A549 treated with RU486 at 1 μM for 4 hours (cell line): Measurements from ENCODE around the gene TRIOBP. TPM values are rescaled to one million over a fixed set of nuclear protein-coding genes. Genes with fewer than 3 reads are reported as not detected.

Source experiments
- total RNA-seq: library from RNA; stranded (reverse); fragments of 200-300 nt; extraction: Qiagen RNA extraction; gene quantifications from 5 replicates; pipeline ENCODE4 v1.2.3, GENCODE V29; 2022; ENCODE audit warnings: low read depth

Gene TRIOBP, protein sequence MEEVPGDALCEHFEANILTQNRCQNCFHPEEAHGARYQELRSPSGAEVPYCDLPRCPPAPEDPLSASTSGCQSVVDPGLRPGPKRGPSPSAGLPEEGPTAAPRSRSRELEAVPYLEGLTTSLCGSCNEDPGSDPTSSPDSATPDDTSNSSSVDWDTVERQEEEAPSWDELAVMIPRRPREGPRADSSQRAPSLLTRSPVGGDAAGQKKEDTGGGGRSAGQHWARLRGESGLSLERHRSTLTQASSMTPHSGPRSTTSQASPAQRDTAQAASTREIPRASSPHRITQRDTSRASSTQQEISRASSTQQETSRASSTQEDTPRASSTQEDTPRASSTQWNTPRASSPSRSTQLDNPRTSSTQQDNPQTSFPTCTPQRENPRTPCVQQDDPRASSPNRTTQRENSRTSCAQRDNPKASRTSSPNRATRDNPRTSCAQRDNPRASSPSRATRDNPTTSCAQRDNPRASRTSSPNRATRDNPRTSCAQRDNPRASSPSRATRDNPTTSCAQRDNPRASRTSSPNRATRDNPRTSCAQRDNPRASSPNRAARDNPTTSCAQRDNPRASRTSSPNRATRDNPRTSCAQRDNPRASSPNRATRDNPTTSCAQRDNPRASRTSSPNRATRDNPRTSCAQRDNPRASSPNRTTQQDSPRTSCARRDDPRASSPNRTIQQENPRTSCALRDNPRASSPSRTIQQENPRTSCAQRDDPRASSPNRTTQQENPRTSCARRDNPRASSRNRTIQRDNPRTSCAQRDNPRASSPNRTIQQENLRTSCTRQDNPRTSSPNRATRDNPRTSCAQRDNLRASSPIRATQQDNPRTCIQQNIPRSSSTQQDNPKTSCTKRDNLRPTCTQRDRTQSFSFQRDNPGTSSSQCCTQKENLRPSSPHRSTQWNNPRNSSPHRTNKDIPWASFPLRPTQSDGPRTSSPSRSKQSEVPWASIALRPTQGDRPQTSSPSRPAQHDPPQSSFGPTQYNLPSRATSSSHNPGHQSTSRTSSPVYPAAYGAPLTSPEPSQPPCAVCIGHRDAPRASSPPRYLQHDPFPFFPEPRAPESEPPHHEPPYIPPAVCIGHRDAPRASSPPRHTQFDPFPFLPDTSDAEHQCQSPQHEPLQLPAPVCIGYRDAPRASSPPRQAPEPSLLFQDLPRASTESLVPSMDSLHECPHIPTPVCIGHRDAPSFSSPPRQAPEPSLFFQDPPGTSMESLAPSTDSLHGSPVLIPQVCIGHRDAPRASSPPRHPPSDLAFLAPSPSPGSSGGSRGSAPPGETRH (N-terminal part only)
- 22.3 to 35.1 TPM (median 29.2 TPM) in 5 replicates for total RNA-seq

DNA sequence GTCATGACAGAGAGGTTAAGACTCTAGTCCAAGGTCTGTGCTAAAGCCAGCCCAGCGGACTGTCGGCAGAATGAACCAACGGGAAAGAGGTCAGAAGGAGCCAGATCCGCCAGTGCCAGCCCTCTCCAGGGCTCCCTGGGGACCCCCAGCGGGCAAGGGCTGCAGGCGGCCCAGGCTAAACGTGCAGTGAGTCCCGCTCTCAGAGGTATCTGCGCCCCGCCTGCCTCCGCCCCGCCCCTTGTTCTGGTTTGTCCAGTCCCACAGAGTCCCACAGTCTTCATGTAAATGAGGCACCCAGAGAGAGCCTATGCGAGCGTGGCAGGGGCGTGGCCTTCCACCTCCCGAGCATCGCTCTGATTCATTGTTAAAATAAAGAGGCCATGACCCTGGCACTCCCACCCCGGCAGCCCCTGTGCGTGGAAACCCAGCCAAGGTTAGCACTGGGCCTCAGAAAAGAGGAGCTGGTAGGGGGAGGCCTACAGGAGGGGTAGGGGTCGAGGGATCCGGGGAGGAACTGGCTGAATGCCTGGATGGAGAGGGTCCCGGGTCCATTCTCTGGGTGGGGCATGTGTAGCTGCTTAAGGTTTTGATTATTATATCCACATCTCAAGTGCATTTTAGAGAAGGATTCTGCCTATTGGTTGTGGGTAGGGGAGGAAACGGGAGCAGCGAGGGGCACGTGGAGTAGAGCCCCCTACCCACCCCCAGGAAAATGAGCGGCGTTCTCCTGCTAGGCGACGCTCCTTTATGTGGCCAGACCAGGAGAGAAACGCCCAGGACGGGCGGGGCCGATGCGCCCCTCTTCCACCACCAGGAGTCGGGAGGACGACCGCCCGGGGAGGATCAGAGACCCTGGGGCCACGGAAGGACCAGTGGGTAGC is at the start of gene TRIOBP:
TRIOBP (plus strand) TSS at position 392 of the 881 bp plus-strand sequence. CDS start 4,318 bp downstream, outside the sequence.

DNA sequence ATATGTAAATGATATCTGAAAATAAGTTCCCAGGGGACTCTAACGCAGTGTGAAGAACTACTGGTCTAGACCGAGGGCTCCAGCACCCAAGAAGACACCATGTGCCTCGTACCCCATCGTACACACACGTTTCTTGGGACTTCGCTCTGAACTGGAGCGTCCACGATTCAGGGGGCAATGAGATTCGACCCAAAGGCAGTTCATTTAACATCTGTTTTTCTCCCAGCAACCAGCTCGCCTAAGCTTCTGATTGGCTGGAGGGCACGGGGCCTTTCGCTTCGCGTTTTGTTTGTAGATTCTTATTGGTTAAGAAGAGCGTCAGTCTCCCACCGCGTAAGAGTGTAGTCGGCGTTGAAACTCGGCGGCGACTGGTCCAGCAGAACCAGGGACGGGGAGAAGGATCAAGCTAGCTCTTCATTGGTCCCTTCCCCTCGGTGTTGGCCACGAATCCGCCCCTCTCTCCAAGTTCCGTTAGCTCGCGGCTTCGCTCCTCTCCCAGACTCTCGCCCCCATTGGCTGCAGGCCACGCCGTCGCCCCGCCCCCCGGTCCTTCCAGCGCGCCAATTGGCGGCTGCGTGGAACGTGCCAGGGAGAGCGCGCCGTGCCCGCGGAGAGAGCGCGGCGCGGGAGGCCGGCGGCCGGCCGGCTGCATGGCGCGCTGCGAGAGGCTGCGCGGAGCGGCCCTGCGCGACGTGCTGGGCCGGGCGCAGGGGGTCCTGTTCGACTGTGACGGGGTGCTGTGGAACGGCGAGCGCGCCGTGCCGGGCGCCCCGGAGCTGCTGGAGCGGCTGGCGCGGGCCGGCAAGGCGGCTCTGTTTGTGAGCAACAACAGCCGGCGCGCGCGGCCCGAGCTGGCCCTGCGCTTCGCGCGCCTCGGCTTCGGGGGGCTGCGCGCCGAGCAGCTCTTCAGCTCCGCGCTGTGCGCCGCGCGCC is 38.4 kb upstream of the TRIOBP start, which contains the start of gene PDXP:
PDXP (plus strand) TSS at position 591 of the 933 bp plus-strand sequence; CDS start at position 651, 60 bp downstream.

DNA sequence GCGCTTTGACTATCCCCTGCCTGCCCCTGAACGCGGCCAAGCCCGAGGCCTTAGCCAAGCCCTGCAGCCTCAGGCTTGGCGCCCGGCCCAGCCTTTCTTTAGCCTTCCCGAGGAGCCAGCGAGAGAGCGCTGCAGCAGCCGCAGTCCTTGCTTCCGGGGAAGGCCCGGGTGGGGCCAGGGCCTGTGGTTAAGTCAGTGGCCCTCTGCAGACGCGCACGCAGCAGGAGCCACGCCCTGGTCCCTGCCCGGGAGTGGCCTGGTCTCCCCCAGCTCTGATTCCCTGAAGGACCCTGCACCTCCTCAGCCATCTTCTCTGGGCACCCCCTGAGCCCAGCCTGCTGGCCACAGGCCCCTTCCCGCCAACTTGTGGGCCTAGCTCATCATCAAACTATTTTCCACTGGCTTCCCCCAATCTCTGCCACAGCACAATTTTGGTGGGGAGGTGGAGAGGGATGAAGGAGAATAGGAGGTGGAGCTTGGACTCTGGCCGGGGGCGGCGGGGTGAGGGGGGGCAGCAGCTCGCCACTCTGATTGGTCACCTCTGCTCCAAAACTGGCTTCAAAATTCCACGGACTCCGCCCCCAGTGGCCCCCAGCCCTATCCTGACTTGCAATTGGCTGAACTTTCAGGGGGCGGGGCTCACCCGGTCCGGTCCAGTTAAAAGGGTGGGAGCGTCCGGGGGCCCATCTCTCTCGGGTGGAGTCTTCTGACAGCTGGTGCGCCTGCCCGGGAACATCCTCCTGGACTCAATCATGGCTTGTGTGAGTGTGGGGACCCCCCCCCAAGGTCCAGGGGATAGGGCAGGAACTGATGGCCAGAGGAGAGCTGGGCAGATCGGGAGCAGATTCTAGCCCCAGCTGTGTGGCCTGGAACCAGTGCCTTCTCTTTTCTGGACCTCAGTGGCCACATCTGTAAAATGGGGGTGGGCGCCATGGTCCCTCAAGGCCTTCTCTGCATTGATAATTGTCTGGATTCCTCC is 21.6 kb upstream of the TRIOBP start, which contains the start of gene LGALS1:
LGALS1 (plus strand) TSS at position 686 of the 979 bp plus-strand sequence; CDS start at position 753, 67 bp downstream.

DNA sequence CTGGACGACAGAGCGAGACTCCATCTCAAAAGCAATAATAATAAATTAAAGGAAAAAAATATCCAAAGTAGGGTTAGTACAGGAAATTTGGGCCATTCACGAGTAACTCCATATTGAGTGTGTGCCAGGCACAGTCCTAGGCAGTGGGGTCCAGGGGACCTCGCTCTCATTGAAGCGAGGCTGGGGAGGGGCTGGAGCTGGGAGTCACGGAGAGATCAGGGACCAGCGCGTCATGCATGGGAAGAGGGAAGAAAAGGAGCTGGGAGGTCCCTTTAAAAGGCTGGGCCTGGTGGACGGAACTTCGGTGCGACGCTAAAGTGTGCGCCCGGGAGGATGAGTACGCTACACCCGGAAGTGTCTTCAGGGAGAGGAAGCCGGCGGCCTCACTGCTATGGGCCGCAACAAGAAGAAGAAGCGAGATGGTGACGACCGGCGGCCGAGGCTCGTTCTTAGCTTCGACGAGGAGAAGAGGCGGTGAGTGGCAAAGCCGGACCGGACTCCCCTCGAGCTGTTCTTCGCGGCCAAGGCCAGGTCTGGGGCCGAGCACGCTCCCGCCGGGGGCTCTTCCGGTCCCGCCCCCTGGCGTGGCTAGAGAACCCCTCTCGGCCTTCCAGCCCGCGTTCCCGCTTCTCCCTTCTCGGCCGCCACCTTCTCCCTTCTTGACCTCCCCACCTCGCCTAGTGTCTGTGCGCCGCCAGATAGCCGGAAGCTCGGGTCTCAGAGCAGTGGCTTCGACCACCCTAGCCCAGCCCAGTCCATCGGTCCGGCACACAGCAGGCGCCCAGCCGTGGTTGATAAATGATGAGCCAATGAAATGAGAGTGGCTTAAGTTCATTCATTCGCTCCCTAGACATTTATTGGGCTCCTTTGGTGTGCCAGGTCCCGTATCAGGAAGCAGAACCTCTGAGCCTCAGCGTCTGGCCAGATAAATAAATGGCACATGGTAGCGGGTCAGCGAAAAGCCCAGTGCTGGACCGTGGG is 10.6 kb upstream of the TRIOBP start, which contains the start of gene NOL12:
NOL12 (plus strand) TSS at position 342 of the 981 bp plus-strand sequence; CDS start at position 392, 50 bp downstream.

DNA sequence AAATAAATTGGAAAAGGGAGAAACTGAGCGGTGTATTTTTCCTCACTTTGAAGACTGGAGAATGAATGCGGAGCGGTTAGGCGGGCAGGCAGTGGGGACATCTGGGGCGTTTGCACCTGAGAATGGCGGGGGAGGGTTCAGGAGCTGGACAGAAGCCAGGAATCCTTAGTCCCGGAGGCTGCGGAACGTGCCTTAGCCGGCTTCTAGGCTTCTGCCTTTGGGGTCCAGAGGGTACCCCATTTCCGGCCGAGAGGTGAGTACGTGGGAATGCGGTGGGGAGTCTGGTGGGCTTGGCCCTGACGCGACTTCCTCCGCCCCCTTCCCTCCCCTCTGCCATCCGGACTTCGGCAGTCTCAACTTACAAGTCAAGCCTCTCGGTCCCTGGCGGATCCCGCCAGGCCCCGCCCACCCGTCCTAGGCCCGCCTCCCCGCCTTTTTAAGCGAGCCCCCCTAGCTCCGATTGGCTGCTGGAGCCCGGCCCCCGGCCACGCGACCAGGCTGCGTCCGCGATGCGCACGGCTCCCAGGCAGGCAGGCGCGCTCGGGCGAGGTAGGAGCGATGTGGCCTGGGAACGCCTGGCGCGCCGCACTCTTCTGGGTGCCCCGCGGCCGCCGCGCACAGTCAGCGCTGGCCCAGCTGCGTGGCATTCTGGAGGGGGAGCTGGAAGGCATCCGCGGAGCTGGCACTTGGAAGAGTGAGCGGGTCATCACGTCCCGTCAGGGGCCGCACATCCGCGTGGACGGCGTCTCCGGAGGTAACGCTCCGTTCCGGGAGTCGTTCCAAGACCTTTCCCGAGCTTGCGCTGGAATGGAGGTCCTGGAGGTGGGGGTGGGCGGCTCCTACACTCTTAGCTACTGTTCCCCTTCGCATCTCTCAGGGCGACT is 110.8 kb downstream of the TRIOBP start, which contains the start of gene GCAT:
GCAT (plus strand) TSS at position 525 of the 884 bp plus-strand sequence; CDS start at position 559, 34 bp downstream.

DNA sequence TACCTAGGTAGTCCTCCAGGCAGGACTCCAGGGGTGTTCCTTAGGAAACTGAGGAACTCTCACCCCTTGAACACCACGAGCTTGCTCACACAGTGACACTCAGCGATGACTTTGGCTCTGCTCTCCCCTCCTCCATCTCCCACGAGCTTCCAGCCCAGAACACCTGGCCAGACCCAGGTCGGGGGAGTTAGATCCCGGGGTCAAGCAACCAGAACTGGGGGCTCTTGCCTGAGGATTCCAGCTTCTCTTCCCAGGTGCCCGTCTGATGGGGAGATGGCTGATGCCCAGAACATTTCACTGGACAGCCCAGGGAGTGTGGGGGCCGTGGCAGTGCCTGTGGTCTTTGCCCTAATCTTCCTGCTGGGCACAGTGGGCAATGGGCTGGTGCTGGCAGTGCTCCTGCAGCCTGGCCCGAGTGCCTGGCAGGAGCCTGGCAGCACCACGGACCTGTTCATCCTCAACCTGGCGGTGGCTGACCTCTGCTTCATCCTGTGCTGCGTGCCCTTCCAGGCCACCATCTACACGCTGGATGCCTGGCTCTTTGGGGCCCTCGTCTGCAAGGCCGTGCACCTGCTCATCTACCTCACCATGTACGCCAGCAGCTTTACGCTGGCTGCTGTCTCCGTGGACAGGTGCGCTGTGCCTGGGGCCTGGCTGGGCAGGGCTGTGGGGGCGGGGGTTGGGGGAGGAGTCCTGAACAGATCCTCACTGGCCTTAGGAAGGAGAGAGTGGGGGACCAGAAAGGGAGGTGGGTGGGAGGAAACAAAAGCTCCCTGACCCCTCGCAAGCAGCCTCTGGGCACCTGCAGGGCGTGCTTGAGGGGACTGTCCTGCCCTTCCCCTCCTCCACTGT is 126.5 kb downstream of the TRIOBP start, which contains the start of gene GALR3:
GALR3 (plus strand) TSS at position 249 of the 852 bp plus-strand sequence; CDS start at position 274, 25 bp downstream.

Other genes starting within 250 kb of the TRIOBP start
- 1.6 to 2.9 TPM (median 2.0 TPM) in 5 replicates for gene MFNG, start 210.7 kb upstream of the TRIOBP start, total RNA-seq
- 24.2 to 41.1 TPM (median 36.8 TPM) in 5 replicates for gene CARD10, start 177.6 kb upstream of the TRIOBP start, total RNA-seq
- 27.8 to 39.1 TPM (median 37.3 TPM) in 5 replicates for gene CDC42EP1, start 136.6 kb upstream of the TRIOBP start, total RNA-seq
- gene LGALS2, start 117.0 kb upstream of the TRIOBP start, total RNA-seq: 0.20 TPM in 1 of 5 replicates, not detected in the others
- 16.4 to 23.7 TPM (median 21.6 TPM) in 5 replicates for gene GGA1, start 88.2 kb upstream of the TRIOBP start, total RNA-seq
- 1.9 to 3.1 TPM (median 2.1 TPM) in 5 replicates for gene SH3BP1, start 57.4 kb upstream of the TRIOBP start, total RNA-seq
- 15.1 to 21.3 TPM (median 19.9 TPM) in 5 replicates for gene PDXP, start 38.3 kb upstream of the TRIOBP start, total RNA-seq
- 1,192 to 1,348 TPM (median 1,281 TPM) in 5 replicates for gene LGALS1, start 21.4 kb upstream of the TRIOBP start, total RNA-seq
- 27.4 to 31.3 TPM (median 28.5 TPM) in 5 replicates for gene NOL12, start 10.7 kb upstream of the TRIOBP start, total RNA-seq
- gene GCAT, start 110.9 kb downstream of the TRIOBP start, total RNA-seq: 2.4 to 3.8 TPM (median 2.7 TPM) in 5 replicates
- gene GALR3, start 126.3 kb downstream of the TRIOBP start, total RNA-seq: not detected in 5 replicates
- 17.0 to 25.5 TPM (median 24.0 TPM) in 5 replicates for gene ANKRD54, start 147.3 kb downstream of the TRIOBP start, total RNA-seq
- gene EIF3L, start 152.4 kb downstream of the TRIOBP start, total RNA-seq: 265 to 330 TPM (median 289 TPM) in 5 replicates
- gene MICALL1, start 209.2 kb downstream of the TRIOBP start, total RNA-seq: 14.4 to 19.6 TPM (median 18.7 TPM) in 5 replicates